ENCODE measurements around the gene SLC25A27.

GRCh38 chr6:46667377-46667776 is 14.6 kb downstream of the SLC25A27 start:
- TF ChIP-seq CTCF (IDR thresholded peaks at IDR 0.05; ENCODE audit: low read length) (no peak), EZH2phosphoT487 (IDR thresholded peaks at IDR 0.05; ENCODE audit: low read length) (no peak)

Data from MM.1S (cell line).